Endometrial microvascular endothelial cells (primary cell): ENCODE results near the gene SFXN5. TPM values are rescaled to one million over a fixed set of nuclear protein-coding genes. Genes with fewer than 3 reads are reported as not detected.

Experiments used
- in situ Hi-C: cut with HindIII; loops from 2 replicates; pipeline ENCODE4 v1.10.0; 2017; ENCODE audit warnings: low sequenced_read_pairs, low pct_unique_long_range_greater_than_20kb; ENCODE audit errors: inconsistent ontology term
- total RNA-seq: library from RNA; depleted of rRNA; stranded (reverse); fragments of >200 nt; gene quantifications from one replicate; pipeline ENCODE4 v1.2.3, GENCODE V29; 2015; ENCODE audit errors: inconsistent ontology term

The SFXN5 gene
- total RNA-seq, 1 donor from 2014 or later, result 11.9 TPM

DNA sequence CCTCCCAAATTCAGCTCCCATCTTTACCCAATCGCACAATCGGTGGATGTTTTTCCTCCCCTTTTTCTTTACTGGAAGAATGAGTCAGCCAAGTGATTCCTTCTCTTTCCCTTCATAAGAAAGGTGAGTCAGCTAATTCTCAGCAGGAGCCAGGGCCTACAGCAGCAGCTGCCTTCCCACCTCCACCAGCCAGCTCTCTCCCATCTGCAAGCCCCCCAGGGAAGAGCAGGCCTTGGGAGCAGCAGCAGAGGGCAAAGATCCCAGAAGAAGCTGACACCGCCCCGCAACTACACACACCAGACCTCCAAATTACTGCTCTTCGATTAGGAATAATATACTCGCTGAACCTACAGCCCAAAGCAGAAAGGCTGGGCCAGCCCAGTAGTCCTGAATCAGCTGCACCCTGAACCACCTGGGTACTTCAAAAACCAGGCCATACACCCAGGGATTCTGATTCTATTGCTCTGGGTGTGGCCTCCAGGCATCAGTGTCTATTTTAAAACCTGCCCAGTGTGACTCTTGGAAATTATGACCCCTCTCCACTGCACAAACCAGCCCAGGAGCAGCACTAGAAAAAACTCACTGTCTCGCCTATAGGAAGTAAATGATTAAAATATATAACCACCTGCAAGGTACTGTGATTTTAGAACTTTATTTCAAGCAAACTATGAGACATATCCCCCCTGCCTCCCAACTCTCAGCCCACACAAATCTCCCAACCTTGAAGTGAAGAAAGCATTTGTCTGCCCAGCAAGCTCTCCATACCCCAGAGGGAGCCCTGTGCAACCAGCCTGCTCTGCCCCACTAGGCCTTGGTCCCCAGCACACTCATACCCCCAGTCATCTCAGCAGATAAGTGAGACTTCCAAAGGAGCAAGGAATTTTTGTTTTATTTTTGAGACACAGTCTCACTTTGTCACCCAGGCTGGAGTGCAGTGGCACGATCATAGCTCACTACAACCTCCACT lies 7.3 kb downstream of the SFXN5 start:
- in situ Hi-C loops, result no loop called here

DNA sequence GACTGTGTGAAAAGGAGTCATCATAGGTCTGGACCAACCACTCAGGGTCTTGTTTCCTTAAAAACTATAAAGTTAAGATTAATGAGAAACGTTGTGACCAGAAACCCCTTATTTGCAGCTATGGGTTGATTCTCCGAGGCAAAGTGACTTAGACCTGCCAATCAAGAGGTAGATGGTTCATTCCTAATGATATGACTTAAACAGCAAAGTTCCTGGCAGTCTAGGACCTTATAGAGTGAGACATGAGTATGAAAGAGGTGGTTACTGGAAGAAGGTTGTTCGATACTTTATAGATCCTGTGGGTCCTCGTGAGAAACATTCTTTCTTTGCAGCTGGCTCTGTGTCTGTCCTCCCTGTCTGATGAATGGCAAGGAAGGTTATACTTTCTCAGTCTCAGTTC lies 8.0 kb downstream of the SFXN5 start:
- in situ Hi-C loops, result no loop called here

DNA sequence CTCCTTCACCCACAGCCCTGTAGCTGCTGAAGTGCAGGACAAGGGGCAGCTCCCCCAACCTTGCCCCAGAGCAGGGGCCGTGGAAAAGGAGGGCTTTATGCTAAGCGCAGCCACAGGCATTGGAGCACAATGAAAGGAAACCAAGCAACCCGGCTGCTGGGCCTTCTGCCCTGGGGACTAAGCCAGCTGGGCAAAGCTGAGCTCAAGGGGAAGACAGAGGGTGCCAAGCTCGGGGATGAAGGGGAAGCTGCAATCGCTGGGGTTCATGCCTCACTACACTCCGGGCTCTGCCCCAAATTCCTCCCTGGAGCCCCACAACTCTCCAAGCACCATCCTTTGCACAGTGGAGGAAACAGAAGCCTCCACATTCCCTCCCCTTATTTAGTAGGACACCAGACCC lies 12.4 kb downstream of the SFXN5 start:
- in situ Hi-C loops, result no loop called here

DNA sequence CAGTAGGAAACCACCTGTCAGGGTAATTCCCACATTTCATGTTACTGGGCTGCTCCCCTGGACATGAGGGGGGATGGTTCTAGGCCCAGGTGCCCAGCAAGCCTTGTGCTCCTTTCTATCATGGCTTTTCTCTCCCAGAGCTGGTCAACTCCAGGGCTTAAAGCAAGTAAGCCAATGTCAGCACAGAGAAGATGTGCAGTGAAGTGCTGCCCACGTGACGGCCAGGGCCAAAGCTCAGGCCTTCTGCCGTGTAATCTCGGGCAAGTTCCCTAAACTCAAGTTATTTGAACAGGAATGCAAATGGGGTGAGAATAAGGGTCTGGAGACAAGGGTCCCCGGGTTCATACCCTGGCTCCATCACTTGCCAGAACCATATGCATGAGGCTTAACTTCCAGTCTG lies 16.5 kb downstream of the SFXN5 start:
- in situ Hi-C loops, result no loop called here

DNA sequence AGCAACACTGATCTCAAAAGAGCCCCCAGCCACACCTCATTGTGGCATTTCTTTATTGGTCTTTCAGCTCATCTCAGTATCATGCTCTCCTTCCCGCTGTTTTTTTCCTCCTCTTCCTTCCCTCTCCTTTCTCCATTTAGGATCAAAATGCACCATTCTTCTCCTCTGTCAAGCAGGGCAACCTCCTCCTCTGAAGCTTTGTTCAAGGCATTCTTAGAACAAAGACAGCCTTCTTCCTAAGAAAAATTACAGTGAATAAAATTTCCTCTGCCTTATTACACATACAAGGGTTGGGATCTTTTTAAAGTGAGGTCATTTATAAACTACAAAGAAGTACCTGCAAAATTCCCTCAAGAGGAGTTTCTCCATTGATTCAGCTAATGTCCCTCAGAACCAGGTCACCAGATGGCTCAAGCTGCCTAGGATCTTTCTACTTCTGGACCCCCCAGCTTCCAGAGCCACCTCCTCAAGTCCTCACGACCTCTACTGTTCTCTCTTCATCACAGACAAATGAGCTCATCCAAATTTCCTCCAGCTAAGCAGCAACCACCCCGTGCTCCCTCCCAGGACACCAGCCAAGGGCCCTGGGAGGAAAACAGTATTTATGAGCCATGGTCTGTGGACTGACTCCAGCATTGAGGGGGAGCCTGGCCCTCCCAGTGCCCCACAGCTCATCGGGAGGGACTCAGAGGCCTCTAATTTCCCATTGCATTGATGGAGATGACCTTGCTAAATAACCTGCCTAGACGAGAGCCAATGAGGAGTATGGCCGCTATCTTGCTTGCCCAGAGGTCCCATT lies 18.0 kb downstream of the SFXN5 start:
- in situ Hi-C loops, result no loop called here

DNA sequence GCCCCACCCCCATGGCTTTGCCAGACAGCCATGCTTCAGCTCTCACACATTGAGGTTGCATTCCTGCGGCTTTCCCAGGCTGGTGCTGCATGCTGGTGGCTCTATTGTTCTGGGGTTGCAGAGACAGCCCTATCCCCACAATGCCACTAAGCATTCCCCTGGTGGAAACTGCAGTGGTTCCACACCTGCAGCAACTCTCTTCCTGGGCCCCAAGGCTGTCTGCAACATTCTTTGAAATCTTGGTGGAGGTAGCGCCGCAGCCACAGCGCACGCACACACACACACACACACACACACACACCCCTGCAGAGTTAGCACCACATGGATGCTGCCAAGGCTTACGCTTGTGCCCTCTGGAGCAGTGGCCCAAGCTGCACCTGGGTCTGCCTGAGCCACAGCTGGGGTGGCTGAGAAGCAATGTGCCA lies 21.4 kb downstream of the SFXN5 start:
- in situ Hi-C loops, result no loop called here

DNA sequence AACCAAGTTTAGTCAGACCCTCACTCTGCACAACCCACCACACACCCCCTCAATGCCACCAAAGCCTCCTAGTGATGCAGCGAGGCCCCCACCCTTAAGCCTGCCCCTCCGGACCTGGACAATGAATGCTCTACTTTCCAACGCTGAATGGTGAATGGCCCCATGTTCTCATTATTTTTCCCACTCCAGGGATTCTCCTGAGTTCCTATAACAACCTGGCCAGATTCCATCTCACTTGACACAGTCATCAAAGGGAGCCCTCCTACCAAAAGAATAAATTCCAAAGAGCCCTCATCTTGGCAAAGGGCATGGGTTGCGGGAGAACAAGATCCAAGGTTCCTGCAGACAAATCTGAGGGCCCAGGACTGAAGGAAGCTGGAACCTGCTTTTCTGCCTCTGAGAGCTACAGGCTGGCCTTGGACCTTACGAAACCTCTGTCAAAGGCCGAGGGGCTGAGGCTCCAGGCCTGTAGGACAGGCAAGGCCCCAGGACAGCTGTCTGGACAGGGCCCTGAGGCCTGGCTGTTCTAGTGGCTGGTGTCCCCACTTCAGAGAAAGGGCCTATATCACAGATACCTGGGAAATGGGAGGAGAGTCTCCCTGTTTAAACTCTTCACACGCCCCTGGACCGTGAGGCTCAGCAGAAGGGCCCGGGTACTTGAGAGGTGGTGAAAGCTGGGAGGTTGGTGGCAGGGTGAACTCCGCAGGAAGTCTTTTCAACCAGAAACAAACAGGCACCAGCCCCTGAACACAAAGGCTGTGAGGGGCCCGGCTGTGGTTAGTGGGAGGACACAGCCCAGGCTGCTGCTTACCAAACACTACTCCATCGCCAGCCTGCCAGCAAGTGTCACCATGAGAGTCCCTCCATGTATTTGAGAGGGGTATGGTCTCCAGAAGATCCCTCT lies 27.3 kb downstream of the SFXN5 start:
- in situ Hi-C loops, result no loop called here

DNA sequence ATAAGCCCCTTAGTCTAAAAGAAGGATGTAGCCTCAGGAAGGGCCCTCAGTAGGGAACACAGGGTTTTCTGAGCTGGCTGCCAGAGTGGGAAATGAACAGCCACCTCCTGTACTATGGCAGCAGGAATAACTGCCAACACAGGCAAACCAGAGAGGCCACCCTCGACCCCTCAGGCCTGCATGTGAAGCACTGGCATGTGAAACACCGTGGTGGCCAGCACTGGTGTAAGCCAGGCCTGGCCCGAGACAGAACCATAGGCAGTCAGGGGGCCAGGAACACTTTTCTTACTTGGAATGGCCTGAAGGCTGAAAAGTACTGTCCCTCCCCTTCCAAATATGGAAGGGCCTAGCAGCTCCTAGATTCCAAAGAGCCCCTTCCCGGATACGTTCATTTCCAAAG lies 28.2 kb downstream of the SFXN5 start:
- in situ Hi-C loops, result no loop called here

DNA sequence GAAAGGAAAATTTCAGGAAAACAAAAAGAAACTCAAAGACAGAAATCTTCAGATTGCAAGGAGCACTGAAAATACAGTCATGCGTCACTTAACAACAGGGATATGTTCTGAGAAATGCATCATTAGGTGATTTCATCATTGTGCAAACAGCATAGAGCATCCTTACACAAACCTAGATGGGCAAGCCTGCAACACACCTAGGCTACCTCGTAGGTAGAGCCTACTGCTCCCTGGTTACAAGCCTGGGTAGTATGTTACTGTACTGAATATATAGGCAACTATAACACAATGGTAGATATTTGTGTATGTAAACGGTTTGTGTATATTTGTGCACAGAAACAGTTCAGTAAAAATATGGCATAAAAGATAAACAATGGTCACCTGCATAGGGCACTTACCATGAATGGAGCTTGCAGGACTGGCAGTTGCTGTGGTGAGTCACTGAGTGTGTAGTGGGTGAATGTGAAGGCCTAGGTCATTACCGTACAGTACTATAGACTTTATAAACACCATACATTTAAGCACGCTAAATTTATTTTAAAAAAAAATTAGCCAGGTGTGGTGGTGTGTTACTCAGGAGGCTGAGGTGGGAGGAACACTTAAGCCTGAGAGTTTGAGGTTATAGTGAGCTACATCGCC lies 33.4 kb downstream of the SFXN5 start:
- in situ Hi-C loops, result no loop called here

DNA sequence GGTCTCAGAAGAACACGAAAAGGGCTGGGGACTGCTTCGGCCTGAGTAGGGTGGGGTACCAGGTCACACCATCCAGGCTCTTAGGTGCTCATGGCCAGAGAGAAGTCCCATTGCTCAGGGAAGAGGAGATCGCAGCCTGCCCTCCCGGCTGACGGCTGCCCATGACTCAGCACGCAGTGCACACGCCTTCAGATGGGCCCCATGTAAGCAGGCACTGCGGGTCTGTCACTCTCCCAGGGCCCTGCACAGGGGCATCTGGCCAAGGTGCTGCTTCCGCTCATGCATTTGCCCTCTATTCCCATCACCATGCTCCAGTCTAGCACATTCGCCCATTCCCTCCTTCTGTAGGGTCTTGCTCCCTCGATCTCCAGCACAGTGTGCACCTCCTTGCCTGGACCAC lies 34.7 kb downstream of the SFXN5 start:
- in situ Hi-C loops, result no loop called here

DNA sequence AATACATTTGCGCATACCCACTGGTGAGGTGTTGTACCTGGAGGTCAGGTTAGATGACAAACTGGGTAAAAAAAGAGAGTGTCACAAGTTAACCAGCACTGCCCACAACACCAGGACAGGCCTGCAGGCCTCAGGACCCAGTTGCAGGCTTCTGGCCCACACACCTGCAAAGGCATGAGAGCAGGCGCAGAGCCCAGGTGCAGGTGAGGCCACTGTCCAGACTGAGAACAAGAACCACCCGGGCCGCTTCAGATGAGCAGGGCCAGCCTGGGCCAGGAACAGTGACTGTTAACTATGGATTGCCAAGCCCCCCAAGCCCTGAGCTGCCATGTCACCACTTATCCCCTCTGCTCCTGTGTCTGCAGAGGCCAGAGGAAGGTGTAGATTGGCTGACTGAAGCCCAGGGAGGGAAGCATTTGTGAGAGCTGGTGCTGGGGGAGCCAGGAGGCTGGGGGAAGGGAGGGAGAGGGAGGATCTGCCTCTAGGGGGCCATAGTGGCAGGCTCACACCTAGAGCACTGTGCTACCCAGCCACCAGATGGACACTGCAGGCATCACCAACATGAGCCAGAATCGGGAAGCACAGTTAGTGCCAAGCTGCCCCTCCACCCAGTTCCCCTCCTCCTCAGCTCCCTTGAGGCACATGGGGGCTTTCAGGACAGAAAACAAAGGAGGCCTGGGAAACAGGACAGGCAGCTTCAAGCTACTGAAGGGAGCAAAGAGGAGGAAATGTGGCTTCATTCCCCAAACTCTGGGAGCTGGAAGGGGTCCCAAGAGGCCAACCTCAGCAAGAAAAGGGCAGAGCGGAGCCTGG lies 35.4 kb downstream of the SFXN5 start:
- in situ Hi-C loops, result no loop called here

DNA sequence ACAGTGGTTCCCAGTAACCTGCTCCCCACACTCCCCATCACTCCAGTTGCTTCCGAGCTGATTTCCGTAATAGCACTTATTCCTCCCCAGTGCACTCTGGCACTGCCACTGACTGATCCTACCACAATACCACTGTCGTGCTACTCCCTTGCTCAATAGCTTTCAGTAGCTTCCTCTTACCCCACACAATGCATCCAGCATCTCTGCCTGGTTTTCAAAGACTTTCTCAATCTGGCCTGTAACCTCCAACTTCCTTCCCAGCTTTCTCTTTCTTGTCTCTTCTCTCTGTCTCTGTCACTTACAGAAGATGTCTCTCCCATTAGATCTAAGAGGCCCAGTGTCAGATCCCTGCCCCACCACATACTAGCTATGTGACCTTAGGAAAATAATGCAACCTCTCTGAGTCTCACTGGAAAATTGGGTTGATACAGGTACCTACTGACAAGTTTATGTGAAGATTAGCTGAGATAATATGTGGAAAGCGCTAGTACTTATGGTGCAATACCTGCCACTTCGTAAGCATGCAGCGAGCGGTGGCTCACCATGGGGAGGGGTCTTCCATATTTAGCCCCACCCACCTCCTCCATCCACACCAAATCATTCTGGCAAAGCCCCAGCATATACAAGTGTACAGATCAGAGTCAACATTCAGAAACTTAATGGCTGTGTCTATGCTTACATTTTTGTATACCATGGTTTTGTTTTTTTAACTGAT lies 36.7 kb downstream of the SFXN5 start:
- in situ Hi-C loops, result no loop called here

DNA sequence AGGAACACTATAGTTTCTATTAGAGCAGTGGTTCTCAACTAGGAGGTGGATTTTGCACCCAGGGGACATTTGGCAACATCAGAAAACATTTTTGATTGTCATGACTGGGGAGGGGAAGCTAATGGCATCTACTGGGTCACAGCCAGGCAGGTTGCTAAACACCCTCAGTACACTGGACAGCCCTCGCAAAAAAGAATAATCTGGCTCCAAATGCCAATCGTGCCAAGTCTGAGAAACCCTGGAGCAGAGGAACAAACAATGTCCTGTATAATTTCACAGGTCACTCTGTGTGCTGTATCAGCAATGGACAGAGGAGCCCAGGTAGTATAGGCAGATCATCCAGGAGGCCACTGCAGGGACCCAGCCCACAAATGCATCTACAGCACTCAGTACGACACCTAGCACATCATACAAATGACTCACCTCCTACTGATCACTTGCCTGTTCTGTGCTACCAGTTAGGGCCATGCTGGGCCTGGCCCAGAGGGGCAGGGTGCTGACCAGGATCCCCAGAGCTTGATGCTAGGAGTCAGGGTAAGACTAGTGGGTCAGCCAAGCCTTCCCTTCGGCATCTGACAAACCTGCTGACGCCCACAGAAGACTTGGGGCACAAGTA lies 37.6 kb downstream of the SFXN5 start:
- in situ Hi-C loops, result no loop called here

DNA sequence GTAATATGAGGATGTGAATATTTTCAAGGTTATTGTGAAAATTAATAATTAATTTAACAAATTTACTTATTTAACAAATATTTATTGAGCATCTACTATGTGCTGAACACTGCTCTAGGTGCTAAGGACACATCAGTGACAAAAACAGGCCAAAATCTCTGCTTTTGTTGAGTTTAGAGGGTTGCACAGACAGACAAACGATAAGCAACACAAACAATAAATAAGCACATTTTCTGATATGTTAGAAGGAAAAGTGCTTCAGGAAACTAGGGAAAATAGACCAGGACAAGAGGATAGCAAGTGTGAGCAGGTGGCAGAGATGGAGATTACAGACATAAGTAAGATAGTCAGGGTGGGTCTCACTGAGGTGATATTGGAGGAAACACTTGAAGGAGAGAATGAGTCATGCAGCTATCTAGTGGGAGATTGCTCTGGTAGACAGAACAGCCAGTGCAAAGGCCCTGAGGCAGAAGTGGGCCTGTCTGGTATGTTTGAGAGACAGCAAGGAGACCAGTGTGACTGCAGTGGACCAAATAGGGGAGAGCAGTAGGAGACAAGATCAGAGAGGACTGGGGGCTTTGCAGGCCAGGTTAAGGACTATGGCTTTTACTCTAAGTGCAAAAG lies 38.3 kb downstream of the SFXN5 start:
- in situ Hi-C loops, result no loop called here

DNA sequence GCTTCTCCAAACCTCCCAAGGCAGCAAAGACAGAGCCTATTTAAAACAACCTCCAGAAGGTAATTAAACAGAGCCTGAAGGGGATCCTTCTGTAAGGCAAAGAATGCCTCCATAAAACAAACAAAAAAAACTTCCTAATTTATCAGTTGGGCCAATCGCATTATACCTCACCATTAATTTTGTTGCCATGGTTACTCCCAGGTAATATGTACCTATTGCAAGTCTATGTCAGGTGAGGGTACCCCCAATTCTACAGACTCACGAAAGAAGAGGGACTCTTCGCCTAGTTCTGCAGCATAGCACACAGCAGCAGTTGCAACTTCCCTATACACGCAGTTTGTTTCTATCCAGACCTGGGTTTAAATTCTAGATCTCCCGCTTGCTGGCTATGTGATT lies 38.8 kb downstream of the SFXN5 start:
- in situ Hi-C loops, result no loop called here
